Loucy (cell line): ENCODE results near the gene ADAMTS6.

Experiments
- H2AFZ ChIP-seq: fragments of 200-600 bp; sonication (generic); 2 replicates; pipeline ENCODE4 v1.6.0; 2016; ENCODE audit warnings: antibody characterized with exemption, mild to moderate bottlenecking, low read length, moderate library complexity
- H3F3A ChIP-seq: fragments of 200-600 bp; 2 replicates; pipeline ENCODE4 v1.6.0; 2016; ENCODE audit warnings: antibody characterized with exemption, low read depth, mild to moderate bottlenecking
- H3K27me3 ChIP-seq: fragments of 200-600 bp; sonication (generic); 2 replicates; pipeline ENCODE4 v1.6.1; 2014; ENCODE audit warnings: low read length, mild to moderate bottlenecking; ENCODE audit not compliant: insufficient read depth, poor library complexity, severe bottlenecking
- H3K36me3 ChIP-seq: fragments of 200-600 bp; sonication (generic); 2 replicates; pipeline ENCODE4 v1.6.1; 2016; ENCODE audit warnings: low read length; ENCODE audit not compliant: insufficient read depth
- H3K4me1 ChIP-seq: fragments of 200-600 bp; sonication (generic); 2 replicates; pipeline ENCODE4 v1.5.1; 2014; ENCODE audit warnings: low read length, mild to moderate bottlenecking; ENCODE audit not compliant: insufficient read depth, poor library complexity, severe bottlenecking
- H3K4me2 ChIP-seq: fragments of 200-600 bp; sonication (generic); 2 replicates; pipeline ENCODE4 v1.6.0; 2014; ENCODE audit warnings: antibody characterized with exemption, low read length, low read depth, mild to moderate bottlenecking; ENCODE audit not compliant: poor library complexity, severe bottlenecking
- H3K4me3 ChIP-seq: fragments of 200-600 bp; sonication (generic); 2 replicates; pipeline ENCODE4 v1.5.1; 2014; ENCODE audit warnings: low read length, mild to moderate bottlenecking, mixed read lengths; ENCODE audit not compliant: poor library complexity, severe bottlenecking
- H3K79me2 ChIP-seq: fragments of 200-600 bp; sonication (generic); 2 replicates; pipeline ENCODE4 v1.6.1; 2014; ENCODE audit warnings: low read length; ENCODE audit not compliant: insufficient read depth
- H3K9ac ChIP-seq: fragments of 200-600 bp; sonication (generic); 2 replicates; pipeline ENCODE4 v1.6.0; 2014; ENCODE audit warnings: mild to moderate bottlenecking, low read depth, low read length, moderate library complexity; ENCODE audit not compliant: poor library complexity, severe bottlenecking
- H3K9me2 ChIP-seq: fragments of 200-600 bp; sonication (generic); replicated peaks from 2 replicates; pipeline ENCODE4 v1.6.1; 2016; ENCODE audit warnings: low read depth, low read length, mixed read lengths
- H3K9me3 ChIP-seq: fragments of 200-600 bp; sonication (generic); 2 replicates; pipeline ENCODE4 v1.6.1; 2014; ENCODE audit warnings: mild to moderate bottlenecking, antibody characterized with exemption, low read length, low read depth; ENCODE audit not compliant: insufficient read depth
- H4K20me1 ChIP-seq: fragments of 200-600 bp; sonication (generic); 2 replicates; pipeline ENCODE4 v1.6.0; 2014; ENCODE audit warnings: antibody characterized with exemption, low read length, mild to moderate bottlenecking; ENCODE audit not compliant: insufficient read depth, poor library complexity, severe bottlenecking
- CTCF ChIP-seq: fragments of 200-600 bp; sonication (generic); conservative IDR thresholded peaks from 2 replicates; pipeline ENCODE4 v1.5.1; 2014; ENCODE audit warnings: mild to moderate bottlenecking, antibody characterized with exemption, low read length
- EZH2phosphoT487 ChIP-seq: fragments of 200-600 bp; IDR thresholded peaks from 2 replicates; pipeline ENCODE4 v1.6.1; 2018; ENCODE audit warnings: antibody characterized with exemption, mild to moderate bottlenecking, moderate library complexity, borderline replicate concordance

The ADAMTS6 gene

GRCh38 chr5:65127161-65127901 lies 354.4 kb downstream of the ADAMTS6 start:
- no peaks in the 10 kb centered on the region for H3K27me3 ChIP-seq
- no peaks in the 10 kb centered on the region for H3K9me2 ChIP-seq
- TF ChIP-seq CTCF (no peak), EZH2phosphoT487 (no peak)
- no peaks in the 10 kb centered on the region for H3F3A ChIP-seq
- H3K36me3 ChIP-seq, result no peaks in the 10 kb centered on the region
- H3K4me1 ChIP-seq, result no peaks in the 10 kb centered on the region
- no peaks in the 10 kb centered on the region for H3K9me3 ChIP-seq
- H4K20me1 ChIP-seq, result no peaks in the 10 kb centered on the region
- no peak overlapping the region for H2AFZ ChIP-seq
- no peak overlapping the region for H3K9ac ChIP-seq
- no peaks in the 10 kb centered on the region for H3K79me2 ChIP-seq
- H3K4me2 ChIP-seq, result no peak overlapping the region
- H3K4me3 ChIP-seq, result no peak overlapping the region

- H3F3A ChIP-seq, result no peaks in the 10 kb centered on the region
- H2AFZ ChIP-seq, result no peak overlapping the region
- no peaks in the 10 kb centered on the region for H3K36me3 ChIP-seq
- no peaks in the 10 kb centered on the region for H3K79me2 ChIP-seq
- no peaks in the 10 kb centered on the region for H3K27me3 ChIP-seq
- no peaks in the 10 kb centered on the region for H3K9me2 ChIP-seq
- no peak for TF ChIP-seq CTCF
- TF ChIP-seq EZH2phosphoT487, result no peak
- H3K4me2 ChIP-seq, result no peak overlapping the region
- H3K4me1 ChIP-seq, result no peaks in the 10 kb centered on the region
- H3K9ac ChIP-seq, result no peak overlapping the region
- H3K4me3 ChIP-seq, result no peak overlapping the region
- no peaks in the 10 kb centered on the region for H3K9me3 ChIP-seq
- H4K20me1 ChIP-seq, result no peaks in the 10 kb centered on the region
These were observed 355.1 kb downstream of the ADAMTS6 start for GRCh38 chr5:65126542-65127069.

- Histone ChIP-seq H3F3A (no peaks in the 10 kb centered on the region), H3K9me3 (no peaks in the 10 kb centered on the region), H3K4me2 (no peak overlapping the region), H3K4me1 (no peaks in the 10 kb centered on the region), H3K27me3 (no peaks in the 10 kb centered on the region), H4K20me1 (no peaks in the 10 kb centered on the region), H3K79me2 (no peaks in the 10 kb centered on the region), H3K4me3 (no peak overlapping the region), H3K36me3 (no peaks in the 10 kb centered on the region), H3K9me2 (no peaks in the 10 kb centered on the region), H3K9ac (no peak overlapping the region), H2AFZ (no peak overlapping the region)
- no peak for TF ChIP-seq EZH2phosphoT487
- no peak for TF ChIP-seq CTCF
These were observed 355.9 kb downstream of the ADAMTS6 start for GRCh38 chr5:65125591-65126541.
